K562 (cell line): ENCODE results near the gene C21orf58. TPM values are rescaled to one million over a fixed set of nuclear protein-coding genes. Genes with fewer than 3 reads are reported as not detected.

Source experiments
- ATF1 ChIP-seq, 2 experiments: fragments of 450-650 bp in 1 of 2; IDR thresholded peaks; 2 replicates each; pipeline ENCODE4 v1.6.1; 2016; ENCODE audit warnings: missing compliant biosample characterization in 1 of 2, missing genetic modification characterization in 1 of 2
- BRCA1 ChIP-seq, 2 experiments: fragments of 450-650 bp in 1 of 2; sonication (generic) in 1 of 2; formaldehyde crosslinking in 1 of 2; IDR thresholded peaks; 2 replicates each; pipeline versions ENCODE4 v1.5.0 to v1.6.1; 2017 to 2020; ENCODE audit warnings: mild to moderate bottlenecking in 1 of 2, missing genetic modification reagents in 1 of 2
- DEAF1 ChIP-seq: fragments of 450-650 bp; formaldehyde crosslinking; IDR thresholded peaks from 2 replicates; pipeline ENCODE4 v1.4.0; 2020; ENCODE audit warnings: mild to moderate bottlenecking, moderate library complexity
- HMG20A ChIP-seq: fragments of 450-650 bp; formaldehyde crosslinking; conservative IDR thresholded peaks from 2 replicates; pipeline ENCODE4 v1.4.0; 2020; ENCODE audit warnings: mild to moderate bottlenecking, mixed read lengths
- LARP7 ChIP-seq: fragments of 450-650 bp; IDR thresholded peaks from 2 replicates; pipeline ENCODE4 v1.6.1; 2016
- MEIS2 ChIP-seq: fragments of 450-650 bp; IDR thresholded peaks from 2 replicates; pipeline ENCODE4 v1.6.1; 2014; ENCODE audit warnings: mild to moderate bottlenecking; ENCODE audit not compliant: partially characterized antibody
- NCOA4 ChIP-seq: fragments of 450-650 bp; IDR thresholded peaks from 2 replicates; pipeline ENCODE4 v1.6.1; 2018; ENCODE audit warnings: mild to moderate bottlenecking; ENCODE audit not compliant: partially characterized antibody
- NFIC ChIP-seq: fragments of 450-650 bp; IDR thresholded peaks from 2 replicates; pipeline ENCODE4 v1.6.1; 2017; ENCODE audit warnings: mild to moderate bottlenecking, inconsistent platforms
- NR1H2 ChIP-seq: sonication (generic); formaldehyde crosslinking; IDR thresholded peaks from 2 replicates; pipeline ENCODE4 v1.4.0; 2020; ENCODE audit warnings: mild to moderate bottlenecking, missing genetic modification reagents
- PHB2 ChIP-seq: fragments of 450-650 bp; IDR thresholded peaks from 2 replicates; pipeline ENCODE4 v1.6.1; 2017; ENCODE audit warnings: low read depth
- TOE1 ChIP-seq, 2 experiments: fragments of 450-650 bp in 1 of 2; sonication (generic) in 1 of 2; formaldehyde crosslinking in 1 of 2; IDR thresholded peaks; 2 replicates each; pipeline versions ENCODE4 v1.7.1 to v1.8.0; 2016 to 2022; ENCODE audit warnings: borderline replicate concordance in 2 of 2, mild to moderate bottlenecking in 2 of 2, antibody characterized with exemption in 1 of 2, inconsistent platforms in 1 of 2, low read depth in 1 of 2, missing genetic modification reagents in 1 of 2, moderate library complexity in 1 of 2
- USF2 ChIP-seq: sonication (generic); formaldehyde crosslinking; IDR thresholded peaks from 2 replicates; pipeline ENCODE4 v1.5.0; 2020; ENCODE audit warnings: missing genetic modification reagents
- ZNF133 ChIP-seq: fragments of 250-450 bp; sonication (Bioruptor Pico); IDR thresholded peaks from 2 replicates; pipeline ENCODE4 v1.4.0; 2020; ENCODE audit warnings: mild to moderate bottlenecking
- ZNF143 ChIP-seq: sonication (generic); formaldehyde crosslinking; IDR thresholded peaks from 2 replicates; pipeline ENCODE4 v1.9.0; 2022; ENCODE audit warnings: mild to moderate bottlenecking, missing genetic modification reagents
- ZNF239 ChIP-seq: fragments of 250-450 bp; sonication (Bioruptor Pico); IDR thresholded peaks from 2 replicates; pipeline ENCODE4 v1.4.0; 2020; ENCODE audit warnings: mild to moderate bottlenecking
- ZNF75A ChIP-seq: fragments of 450-650 bp; formaldehyde crosslinking; IDR thresholded peaks from 2 replicates; pipeline ENCODE4 v1.4.0; 2020; ENCODE audit warnings: mild to moderate bottlenecking
- ZNF830 ChIP-seq: fragments of 250-450 bp; sonication (Bioruptor Pico); IDR thresholded peaks from 2 replicates; pipeline ENCODE4 v1.5.0; 2021; ENCODE audit warnings: mild to moderate bottlenecking
- ZSCAN29 ChIP-seq: fragments of 450-650 bp; IDR thresholded peaks from 2 replicates; pipeline ENCODE4 v1.6.1; 2017
- polyA plus RNA-seq, 8 experiments: library from polyadenylated mRNA; depleted of rRNA in 4 of 8; stranded (reverse) in 5 of 8; unstranded in 3 of 8; fragments of >200 nt; fragmentation: Nextera tagmentation in 2 of 8; fragmentation: Illumina TruSeq in 1 of 8; extraction: Ambion mirVana in 2 of 8; extraction: Trizol in 1 of 8; gene quantifications; 2 replicates each; pipeline versions ENCODE4 v1.2.1 to v1.2.3, GENCODE V29; 2011 to 2014; ENCODE audit warnings: inconsistent platforms in 1 of 8, missing spikeins in 1 of 8
- total RNA-seq, 7 experiments: library from RNA; depleted of rRNA in 6 of 7; stranded (reverse); fragments of >200 nt in 6 of 7; fragmentation: Illumina TruSeq in 2 of 7; extraction: Trizol in 2 of 7; gene quantifications; 2 replicates each; pipeline versions ENCODE4 v1.2.1 to v1.2.3, GENCODE V29; 2011 to 2021; ENCODE audit warnings: low replicate concordance in 1 of 7
- TF ChIP-seq, protein P1 (sequence below), 2 experiments: IDR thresholded peaks in 1 of 2; conservative IDR thresholded peaks in 1 of 2; 2 replicates each; pipeline ENCODE4 v1.6.1; 2016; ENCODE audit warnings: low read depth in 2 of 2, mild to moderate bottlenecking in 1 of 2, missing compliant biosample characterization in 1 of 2, missing genetic modification characterization in 1 of 2, moderate library complexity in 1 of 2
- TF ChIP-seq, protein P2 (sequence below): sonication (generic); formaldehyde crosslinking; IDR thresholded peaks from 2 replicates; pipeline ENCODE4 v1.8.0; 2023; ENCODE audit warnings: mild to moderate bottlenecking, missing genetic modification reagents
- TF ChIP-seq, protein P3 (sequence below): IDR thresholded peaks from 3 replicates; pipeline ENCODE4 v1.6.1; 2011; ENCODE audit warnings: borderline replicate concordance, mild to moderate bottlenecking; ENCODE audit not compliant: insufficient read length, insufficient read depth

Gene C21orf58
- total and polyA plus RNA-seq, 9 of the 15 experiments (the other 6 are each of a cell fraction or from before 2014, with no cell fraction given), result 1.2 to 30.5 (median 12.4) TPM

DNA sequence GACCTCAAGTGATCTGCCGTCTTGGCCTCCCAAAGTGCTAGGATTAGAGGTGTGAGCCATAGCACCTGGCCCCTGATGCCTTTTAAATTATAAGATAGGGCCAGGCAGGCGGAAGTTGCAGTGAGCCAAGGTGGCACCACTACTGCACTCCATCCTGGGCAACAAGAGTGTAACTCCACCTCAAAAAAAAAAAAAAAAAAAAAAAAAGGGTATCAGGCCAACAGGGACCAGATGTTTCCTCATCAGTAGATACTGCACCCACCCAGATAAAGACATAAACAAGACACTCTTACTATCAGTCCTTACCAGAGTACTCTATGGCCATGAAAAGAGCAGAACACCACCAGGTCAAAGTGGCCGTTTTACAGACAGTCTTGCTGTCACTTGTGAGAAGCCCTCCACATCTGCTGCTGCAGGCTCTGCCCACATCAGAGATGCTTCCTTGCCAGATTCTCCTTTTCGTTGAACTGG lies 3.3 kb downstream of the C21orf58 start (continued):
- TF ChIP-seq TOE1 (IDR thresholded peaks at IDR 0.05; ENCODE audit: borderline replicate concordance) (peak; percentile 61; the same call in 1 of the 2 replicates), TOE1 (CRISPR knock-in tag; IDR thresholded peaks at IDR 0.05; ENCODE audit: borderline replicate concordance, low read depth) (no peak), BRCA1 (IDR thresholded peaks at IDR 0.05) (no peak), BRCA1 (CRISPR knock-in tag; IDR thresholded peaks at IDR 0.05) (no peak), USF2 (CRISPR knock-in tag) (no peak), NR1H2 (CRISPR knock-in tag) (no peak), DEAF1 (CRISPR knock-in tag) (no peak), NFIC (peak; percentile 99), ZNF830 (no peak), PHB2 (peak; percentile 99), MEIS2 (peak; percentile 63), ATF1 (CRISPR knock-in tag; IDR thresholded peaks at IDR 0.05) (no peak), ATF1 (tag; IDR thresholded peaks at IDR 0.05) (peak; percentile 68), ZSCAN29 (no peak), ZNF75A (CRISPR knock-in tag) (no peak), HMG20A (no peak), NCOA4 (peak; percentile 91), ZNF239 (CRISPR knock-in tag) (no peak), LARP7 (peak; percentile 42; the same call in 1 of the 2 replicates), ZNF133 (no peak), ZNF143 (no peak)
- TF ChIP-seq, protein P1, sequence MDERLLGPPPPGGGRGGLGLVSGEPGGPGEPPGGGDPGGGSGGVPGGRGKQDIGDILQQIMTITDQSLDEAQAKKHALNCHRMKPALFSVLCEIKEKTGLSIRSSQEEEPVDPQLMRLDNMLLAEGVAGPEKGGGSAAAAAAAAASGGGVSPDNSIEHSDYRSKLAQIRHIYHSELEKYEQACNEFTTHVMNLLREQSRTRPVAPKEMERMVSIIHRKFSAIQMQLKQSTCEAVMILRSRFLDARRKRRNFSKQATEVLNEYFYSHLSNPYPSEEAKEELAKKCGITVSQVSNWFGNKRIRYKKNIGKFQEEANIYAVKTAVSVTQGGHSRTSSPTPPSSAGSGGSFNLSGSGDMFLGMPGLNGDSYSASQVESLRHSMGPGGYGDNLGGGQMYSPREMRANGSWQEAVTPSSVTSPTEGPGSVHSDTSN (CRISPR knock-in tag; IDR thresholded peaks at IDR 0.05; ENCODE audit: low read depth), result no peak
- TF ChIP-seq, protein P1 (tag; conservative IDR thresholded peaks at IDR 0.05; ENCODE audit: low read depth), result no peak; the same call in 1 of the 2 replicates
- TF ChIP-seq, protein P2, sequence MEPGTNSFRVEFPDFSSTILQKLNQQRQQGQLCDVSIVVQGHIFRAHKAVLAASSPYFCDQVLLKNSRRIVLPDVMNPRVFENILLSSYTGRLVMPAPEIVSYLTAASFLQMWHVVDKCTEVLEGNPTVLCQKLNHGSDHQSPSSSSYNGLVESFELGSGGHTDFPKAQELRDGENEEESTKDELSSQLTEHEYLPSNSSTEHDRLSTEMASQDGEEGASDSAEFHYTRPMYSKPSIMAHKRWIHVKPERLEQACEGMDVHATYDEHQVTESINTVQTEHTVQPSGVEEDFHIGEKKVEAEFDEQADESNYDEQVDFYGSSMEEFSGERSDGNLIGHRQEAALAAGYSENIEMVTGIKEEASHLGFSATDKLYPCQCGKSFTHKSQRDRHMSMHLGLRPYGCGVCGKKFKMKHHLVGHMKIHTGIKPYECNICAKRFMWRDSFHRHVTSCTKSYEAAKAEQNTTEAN (CRISPR knock-in tag), result no peak
- TF ChIP-seq, protein P3, sequence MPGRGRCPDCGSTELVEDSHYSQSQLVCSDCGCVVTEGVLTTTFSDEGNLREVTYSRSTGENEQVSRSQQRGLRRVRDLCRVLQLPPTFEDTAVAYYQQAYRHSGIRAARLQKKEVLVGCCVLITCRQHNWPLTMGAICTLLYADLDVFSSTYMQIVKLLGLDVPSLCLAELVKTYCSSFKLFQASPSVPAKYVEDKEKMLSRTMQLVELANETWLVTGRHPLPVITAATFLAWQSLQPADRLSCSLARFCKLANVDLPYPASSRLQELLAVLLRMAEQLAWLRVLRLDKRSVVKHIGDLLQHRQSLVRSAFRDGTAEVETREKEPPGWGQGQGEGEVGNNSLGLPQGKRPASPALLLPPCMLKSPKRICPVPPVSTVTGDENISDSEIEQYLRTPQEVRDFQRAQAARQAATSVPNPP, result no peak
